Suprapubic skin (tissue), 4 donors: ENCODE results near the gene PSTPIP2. TPM values are rescaled to one million over a fixed set of nuclear protein-coding genes. Genes with fewer than 3 reads are reported as not detected.

Source experiments
- DNase-seq, 2 donors: peaks; one replicate each; pipeline ENCODE4 v3.0.0-alpha.2; 2019; ENCODE audit warnings: low spot score in 2 of 2
- H3K27ac ChIP-seq: fragments of 200-600 bp; sonication (generic); one replicate; pipeline ENCODE4 v1.5.1; 2019
- H3K27me3 ChIP-seq: fragments of 200-600 bp; sonication (generic); one replicate; pipeline ENCODE4 v1.5.1; 2019
- H3K36me3 ChIP-seq: fragments of 200-600 bp; sonication (generic); one replicate; pipeline ENCODE4 v1.5.1; 2019
- H3K4me1 ChIP-seq: fragments of 200-600 bp; sonication (generic); one replicate; pipeline ENCODE4 v1.5.1; 2019
- H3K4me3 ChIP-seq: fragments of 200-600 bp; sonication (generic); one replicate; pipeline ENCODE4 v1.5.1; 2019; ENCODE audit warnings: mild to moderate bottlenecking
- H3K9me3 ChIP-seq: fragments of 200-600 bp; sonication (generic); one replicate; pipeline ENCODE4 v1.5.1; 2019
- CTCF ChIP-seq, 2 donors: fragments of 200-600 bp in 1 of 2; fragments of 450-650 bp in 1 of 2; sonication (generic) in 1 of 2; IDR thresholded peaks; one replicate each; pipeline ENCODE4 v1.5.1; 2016 to 2019; ENCODE audit warnings: antibody characterized with exemption in 2 of 2, mild to moderate bottlenecking in 1 of 2, moderate library complexity in 1 of 2
- EP300 ChIP-seq: sonication (generic); formaldehyde crosslinking; IDR thresholded peaks from one replicate; pipeline ENCODE4 v1.6.1; 2017; ENCODE audit warnings: antibody characterized with exemption
- POLR2A ChIP-seq, 2 donors: fragments of 450-650 bp; IDR thresholded peaks; one replicate each; pipeline ENCODE4 v1.6.1; 2017; ENCODE audit warnings: antibody characterized with exemption in 2 of 2, mild to moderate bottlenecking in 2 of 2, moderate library complexity in 2 of 2
- POLR2AphosphoS5 ChIP-seq, 3 donors: sonication (generic); formaldehyde crosslinking; IDR thresholded peaks; one replicate each; pipeline ENCODE4 v1.6.1; 2017; ENCODE audit warnings: antibody characterized with exemption in 3 of 3
- WGBS: methylation state at CpG from one replicate; pipeline ENCODE4 v1.1.5; 2018; 5-methylcytosine and 5-hydroxymethylcytosine counted together
- total RNA-seq, 4 donors: library from RNA; depleted of rRNA; stranded (reverse); fragments of >200 nt; gene quantifications; one replicate each; pipeline ENCODE4 v1.1.0, GENCODE V29; 2016

Gene PSTPIP2
- total RNA-seq, 4 donors from 2014 or later = 7.5 to 33.6 (median 16.0) TPM

GRCh38 chr18:46084431-46084830 is 12.4 kb upstream of the PSTPIP2 start:
- Histone ChIP-seq H3K4me1 (no peaks in the 10 kb centered on the region), H3K36me3 (peaks cover 97% of the 10 kb centered on the region), H3K4me3 (no peak overlapping the region), H3K9me3 (no peaks in the 10 kb centered on the region), H3K27ac (no peak overlapping the region), H3K27me3 (no peaks in the 10 kb centered on the region)
- 88% methylated on average over 2 of the region's 2 CpGs for WGBS
- DNase-seq = no peak
- no peak for TF ChIP-seq POLR2A (IDR thresholded peaks at IDR 0.05)
- no peak for TF ChIP-seq EP300
- TF ChIP-seq POLR2AphosphoS5 (IDR thresholded peaks at IDR 0.05) = no peak
- no peak for TF ChIP-seq CTCF (IDR thresholded peaks at IDR 0.05)

- H3K4me1 ChIP-seq = no peaks in the 10 kb centered on the region
- no peak for TF ChIP-seq CTCF (IDR thresholded peaks at IDR 0.05)
- no peak for TF ChIP-seq POLR2AphosphoS5 (IDR thresholded peaks at IDR 0.05)
- no peak for TF ChIP-seq POLR2A (IDR thresholded peaks at IDR 0.05)
- TF ChIP-seq EP300 = no peak
- no peaks in the 10 kb centered on the region for H3K9me3 ChIP-seq
- H3K27ac ChIP-seq = no peak overlapping the region
- WGBS = 96% methylated on average over 1 of the region's 1 CpG
- H3K27me3 ChIP-seq = no peaks in the 10 kb centered on the region
- DNase-seq = peak; percentile 6 to 24
- peaks cover 70% of the 10 kb centered on the region for H3K36me3 ChIP-seq
- H3K4me3 ChIP-seq = no peak overlapping the region
These were observed 8.1 kb upstream of the PSTPIP2 start for GRCh38 chr18:46080156-46080555.

- H3K4me3 ChIP-seq = no peak overlapping the region
- no peaks in the 10 kb centered on the region for H3K4me1 ChIP-seq
- no peak overlapping the region for H3K27ac ChIP-seq
- no peak for TF ChIP-seq CTCF (IDR thresholded peaks at IDR 0.05)
- no peak for TF ChIP-seq POLR2A (IDR thresholded peaks at IDR 0.05)
- no peak for TF ChIP-seq EP300
- no peaks in the 10 kb centered on the region for H3K9me3 ChIP-seq
- no peak for DNase-seq
- H3K27me3 ChIP-seq = no peaks in the 10 kb centered on the region
- H3K36me3 ChIP-seq = peaks cover 62% of the 10 kb centered on the region
These were observed 7.3 kb upstream of the PSTPIP2 start for GRCh38 chr18:46079336-46079735.

GRCh38 chr18:46073474-46074331 is 1.6 kb upstream of the PSTPIP2 start:
- H3K27ac ChIP-seq = no peak overlapping the region
- H3K4me1 ChIP-seq = peaks cover 39% of the 10 kb centered on the region
- 26% methylated on average over 9 of the region's 9 CpGs for WGBS
- no peaks in the 10 kb centered on the region for H3K27me3 ChIP-seq
- H3K36me3 ChIP-seq = peaks cover 13% of the 10 kb centered on the region
- no peak for DNase-seq
- H3K9me3 ChIP-seq = no peaks in the 10 kb centered on the region
- TF ChIP-seq POLR2A (IDR thresholded peaks at IDR 0.05) = no peak
- peak; percentile 37 to 46 for TF ChIP-seq CTCF (IDR thresholded peaks at IDR 0.05)
- TF ChIP-seq POLR2AphosphoS5 (IDR thresholded peaks at IDR 0.05) = no peak
- TF ChIP-seq EP300 = no peak
- H3K4me3 ChIP-seq = no peak overlapping the region

GRCh38 chr18:46072959-46073358 is 899 bp upstream of the PSTPIP2 start:
- H3K27ac ChIP-seq = no peak overlapping the region
- peaks cover 42% of the 10 kb centered on the region for H3K4me1 ChIP-seq
- H3K27me3 ChIP-seq = no peaks in the 10 kb centered on the region
- 87% methylated on average over 3 of the region's 3 CpGs for WGBS
- H3K4me3 ChIP-seq = no peak overlapping the region
- DNase-seq = no peak
- no peak for TF ChIP-seq POLR2A (IDR thresholded peaks at IDR 0.05)
- TF ChIP-seq CTCF (IDR thresholded peaks at IDR 0.05) = no peak
- TF ChIP-seq POLR2AphosphoS5 (IDR thresholded peaks at IDR 0.05) = no peak
- no peak for TF ChIP-seq EP300
- H3K9me3 ChIP-seq = no peaks in the 10 kb centered on the region
- H3K36me3 ChIP-seq = peaks cover 7% of the 10 kb centered on the region
